A549 (cell line): Measurements from ENCODE around the gene FAM227B. TPM values are rescaled to one million over a fixed set of nuclear protein-coding genes. Genes with fewer than 3 reads are reported as not detected.
A peak's percentile ranks its signal among the peaks of the same experiment; 100 is the strongest.
"Not testable (repeated sequence)": the region's sequence is repeated elsewhere in the genome, so short reads cannot be mapped to it uniquely, and the experiment has no call there.

Experiments
- ATAC-seq, 2 experiments: fragments of 200-7000 bp in 1 of 2; fragments of >200 bp in 1 of 2; cut with Nextera tagmentation in 1 of 2; cut with Tn5 transposase in 1 of 2; 3 replicates each; pipeline versions ENCODE4 v1.8.0 to v1.9.1; 2018 to 2020; ENCODE audit warnings: mild to moderate bottlenecking in 1 of 2, moderate library complexity in 1 of 2
- CTCF ChIA-PET: fragments of 300-600 bp; sonication (Branson Sonifier 250); formaldehyde crosslinking; extraction: SDS; loops from one replicate; lab custom pipeline; 2021; ENCODE audit warnings: antibody characterized with exemption, inconsistent platforms; lab: Yijun Ruan, JAX
- POLR2A ChIA-PET: fragments of 350-600 bp; formaldehyde crosslinking; extraction: SDS; loops from one replicate; lab custom pipeline; 2021; ENCODE audit warnings: antibody characterized with exemption, inconsistent platforms; lab: Yijun Ruan, JAX
- DNase-seq, 2 experiments: peaks; one replicate each; pipeline versions ENCODE4 v3.0.0 to v3.0.0-alpha.2; 2011 to 2016; ENCODE audit warnings: low read depth in 1 of 2, low spot score in 1 of 2
- FAIRE-seq: peaks from 2 replicates; lab custom pipeline; 2011; peaks lifted over from hg19 to GRCh38; lab: Jason Lieb, UNC
- H3K27ac ChIP-seq, 2 experiments: fragments of >200 bp; sonication (Bioruptor Twin); formaldehyde crosslinking; 3 replicates each; pipeline ENCODE4 v1.5.1; 2016 to 2017
- H3K4me1 ChIP-seq: fragments of >200 bp; sonication (Bioruptor Twin); formaldehyde crosslinking; 3 replicates; pipeline ENCODE4 v1.6.1; 2016
- H3K4me2 ChIP-seq: fragments of >200 bp; sonication (Bioruptor Twin); formaldehyde crosslinking; 3 replicates; pipeline ENCODE4 v1.6.1; 2016
- H3K4me3 ChIP-seq: fragments of >200 bp; sonication (Bioruptor Twin); formaldehyde crosslinking; 3 replicates; pipeline ENCODE4 v1.5.1; 2016
- H3K9me3 ChIP-seq: fragments of >200 bp; sonication (Bioruptor Twin); formaldehyde crosslinking; 3 replicates; pipeline ENCODE4 v1.6.1; 2016
- CBX2 ChIP-seq: fragments of 200-600 bp; sonication (generic); IDR thresholded peaks from 2 replicates; pipeline ENCODE4 v1.6.1; 2016; ENCODE audit warnings: low read depth, mild to moderate bottlenecking, borderline replicate concordance
- CBX8 ChIP-seq: fragments of 200-600 bp; sonication (generic); IDR thresholded peaks from 2 replicates; pipeline ENCODE4 v1.6.1; 2016
- CEBPB ChIP-seq, 2 experiments: fragments of >200 bp in 1 of 2; sonication (Bioruptor Twin) in 1 of 2; formaldehyde crosslinking in 1 of 2; IDR thresholded peaks; 2 replicates each; pipeline ENCODE4 v1.6.1; 2012 to 2016
- EHF ChIP-seq: fragments of 250-450 bp; sonication (Bioruptor Pico); IDR thresholded peaks from 2 replicates; pipeline ENCODE4 v1.5.0; 2020; ENCODE audit warnings: mild to moderate bottlenecking
- ESRRA ChIP-seq: fragments of 150-350 bp; IDR thresholded peaks from 2 replicates; pipeline ENCODE4 v1.6.1; 2014; ENCODE audit warnings: mild to moderate bottlenecking, low read length, borderline replicate concordance
- FOSL2 ChIP-seq, 2 experiments: fragments of 450-650 bp in 1 of 2; fragments of >200 bp in 1 of 2; sonication (Bioruptor Twin) in 1 of 2; formaldehyde crosslinking; IDR thresholded peaks; 2 replicates each; pipeline versions ENCODE4 v1.5.0 to v1.6.1; 2016 to 2020; ENCODE audit warnings: mild to moderate bottlenecking in 1 of 2, moderate library complexity in 1 of 2
- GATA3 ChIP-seq: IDR thresholded peaks from 2 replicates; pipeline ENCODE4 v1.6.1; 2012; ENCODE audit warnings: borderline replicate concordance
- HEYL ChIP-seq: fragments of 250-450 bp; sonication (Bioruptor Pico); IDR thresholded peaks from 2 replicates; pipeline ENCODE4 v1.8.0; 2021; ENCODE audit warnings: mild to moderate bottlenecking, moderate library complexity
- JUN ChIP-seq, 2 experiments: fragments of >200 bp; sonication (Bioruptor Twin); formaldehyde crosslinking; IDR thresholded peaks; 2 replicates in 1 of 2; 3 replicates in 1 of 2; pipeline ENCODE4 v1.6.1; 2016 to 2017
- KDM1A ChIP-seq: fragments of 200-600 bp; sonication (generic); IDR thresholded peaks from 2 replicates; pipeline ENCODE4 v1.6.1; 2016; ENCODE audit warnings: low read depth, mild to moderate bottlenecking
- MYC ChIP-seq: IDR thresholded peaks from 2 replicates; pipeline ENCODE4 v1.6.1; 2012; ENCODE audit warnings: mild to moderate bottlenecking, inconsistent platforms, low read length, improper control_type of control experiment, borderline replicate concordance
- NPAS2 ChIP-seq: fragments of 250-450 bp; sonication (Bioruptor Pico); IDR thresholded peaks from 2 replicates; pipeline ENCODE4 v1.8.0; 2022; ENCODE audit warnings: mild to moderate bottlenecking, moderate library complexity, borderline replicate concordance
- NR3C1 ChIP-seq: fragments of >200 bp; sonication (Bioruptor Twin); formaldehyde crosslinking; IDR thresholded peaks from 3 replicates; pipeline ENCODE4 v1.6.1; 2017
- PHF8 ChIP-seq: fragments of 200-600 bp; sonication (generic); IDR thresholded peaks from 2 replicates; pipeline ENCODE4 v1.6.1; 2016; ENCODE audit warnings: low read depth, mild to moderate bottlenecking, antibody characterized with exemption, moderate library complexity, borderline replicate concordance
- RAD21 ChIP-seq, 2 experiments: fragments of >200 bp in 1 of 2; sonication (Bioruptor Twin) in 1 of 2; formaldehyde crosslinking in 1 of 2; IDR thresholded peaks in 1 of 2; conservative IDR thresholded peaks in 1 of 2; 2 replicates in 1 of 2; 3 replicates in 1 of 2; pipeline ENCODE4 v1.6.1; 2012 to 2018; ENCODE audit warnings: inconsistent platforms in 1 of 2
- RNF2 ChIP-seq: fragments of 200-600 bp; sonication (generic); IDR thresholded peaks from 2 replicates; pipeline ENCODE4 v1.6.1; 2016; ENCODE audit warnings: low read depth, mild to moderate bottlenecking, antibody characterized with exemption, moderate library complexity, borderline replicate concordance
- ZNF302 ChIP-seq: fragments of 250-450 bp; sonication (Bioruptor Pico); IDR thresholded peaks from 2 replicates; pipeline ENCODE4 v1.9.0; 2021; ENCODE audit warnings: inconsistent platforms, mild to moderate bottlenecking, moderate library complexity
- ZSCAN20 ChIP-seq: fragments of 250-450 bp; sonication (Bioruptor Pico); IDR thresholded peaks from 2 replicates; pipeline ENCODE4 v1.8.0; 2022; ENCODE audit warnings: mild to moderate bottlenecking, moderate library complexity
- WGBS: methylation state at CpG from one replicate; pipeline ENCODE4 v1.1.6; 2017; ENCODE audit errors: missing lambda C conversion rate; 5-methylcytosine and 5-hydroxymethylcytosine counted together
- polyA plus RNA-seq, 4 experiments: library from polyadenylated mRNA; depleted of rRNA in 3 of 4; stranded (reverse); fragments of >200 nt; fragmentation: RNase III in 1 of 4; extraction: RNeasy Plus Mini Kit Qiagen cat#74134 plus additional on column Dnase treatment in 1 of 4; gene quantifications; 2 replicates in 3 of 4; 3 replicates in 1 of 4; pipeline ENCODE4 v1.2.3, GENCODE V29; 2011 to 2017
- TF ChIP-seq, protein P1 (sequence below): fragments of 450-650 bp; IDR thresholded peaks from 2 replicates; pipeline ENCODE4 v1.6.1; 2014; ENCODE audit warnings: antibody characterized with exemption
- TF ChIP-seq, protein P2 (sequence below): fragments of >200 bp; sonication (Bioruptor Twin); formaldehyde crosslinking; IDR thresholded peaks from 3 replicates; pipeline ENCODE4 v1.5.1; 2016
- TF ChIP-seq, protein P3 (sequence below): fragments of 250-450 bp; sonication (Bioruptor Pico); IDR thresholded peaks from 2 replicates; pipeline ENCODE4 v1.5.0; 2020; ENCODE audit warnings: low read depth, mild to moderate bottlenecking, moderate library complexity
- TF ChIP-seq, protein P4 (sequence below): fragments of 200-600 bp; sonication (generic); IDR thresholded peaks from 2 replicates; pipeline ENCODE4 v1.6.1; 2016; ENCODE audit warnings: antibody characterized with exemption, mild to moderate bottlenecking, moderate library complexity
- TF ChIP-seq, protein P5 (sequence below): fragments of >200 bp; sonication (Bioruptor Twin); formaldehyde crosslinking; IDR thresholded peaks from 3 replicates; pipeline ENCODE4 v1.6.1; 2016
- TF ChIP-seq, protein P6 (sequence below): IDR thresholded peaks from 2 replicates; pipeline ENCODE4 v1.6.1; 2012

The FAM227B gene
- polyA plus RNA-seq, 2 of the 4 experiments (the other 2 are of a cell fraction): 1.9 to 3.7 TPM

DNA sequence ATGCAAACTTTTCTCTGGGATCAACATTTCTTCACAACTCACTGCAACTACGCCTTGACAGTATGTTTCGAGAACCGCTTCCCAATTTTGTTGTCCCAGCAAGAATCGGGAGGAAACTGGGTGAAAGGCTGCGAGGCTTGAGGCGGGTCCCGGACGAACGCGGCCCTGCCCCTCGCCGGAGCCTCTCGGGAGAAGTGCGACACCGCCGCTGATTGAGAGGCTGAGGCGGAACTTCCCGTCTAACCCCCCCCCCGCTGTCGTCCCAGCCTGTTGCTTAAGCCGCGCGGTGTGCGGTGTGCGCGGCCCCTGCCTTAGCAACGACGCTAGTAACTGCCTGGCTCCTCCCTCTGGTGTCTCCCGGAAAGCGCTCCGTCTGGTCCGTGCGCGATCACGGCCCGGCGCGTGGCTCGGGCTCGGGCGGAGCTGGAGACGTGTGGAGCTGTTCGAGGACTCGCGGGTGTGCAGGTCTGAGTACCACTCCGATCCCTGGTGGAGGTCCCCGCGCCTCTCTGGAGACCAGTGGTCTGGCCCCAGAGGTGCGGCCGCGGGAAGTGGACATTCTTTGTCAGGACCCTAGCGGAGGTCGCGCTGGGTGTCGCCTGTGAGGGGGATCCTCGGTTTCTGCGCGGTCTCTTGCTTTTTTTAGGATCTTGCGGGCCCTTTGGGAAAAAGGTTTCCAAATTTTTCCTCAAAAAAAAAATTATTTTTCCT lies at the start of gene FAM227B, which contains the start of gene DTWD1 (continued):
- no peak for TF ChIP-seq CBX8
- TF ChIP-seq, protein P1, sequence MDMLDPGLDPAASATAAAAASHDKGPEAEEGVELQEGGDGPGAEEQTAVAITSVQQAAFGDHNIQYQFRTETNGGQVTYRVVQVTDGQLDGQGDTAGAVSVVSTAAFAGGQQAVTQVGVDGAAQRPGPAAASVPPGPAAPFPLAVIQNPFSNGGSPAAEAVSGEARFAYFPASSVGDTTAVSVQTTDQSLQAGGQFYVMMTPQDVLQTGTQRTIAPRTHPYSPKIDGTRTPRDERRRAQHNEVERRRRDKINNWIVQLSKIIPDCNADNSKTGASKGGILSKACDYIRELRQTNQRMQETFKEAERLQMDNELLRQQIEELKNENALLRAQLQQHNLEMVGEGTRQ: no peak
- TF ChIP-seq MYC: peak; percentile 78; the same call in 1 of the 2 replicates
- peak; percentile 40 to 85; a peak in 3 of 4 replicates for TF ChIP-seq CEBPB (IDR thresholded peaks at IDR 0.05)
- no peak for TF ChIP-seq KDM1A
- peak; percentile 24; the same call in 1 of the 2 replicates for TF ChIP-seq GATA3
- TF ChIP-seq ZSCAN20 (CRISPR knock-in tag): no peak
- TF ChIP-seq, protein P2, sequence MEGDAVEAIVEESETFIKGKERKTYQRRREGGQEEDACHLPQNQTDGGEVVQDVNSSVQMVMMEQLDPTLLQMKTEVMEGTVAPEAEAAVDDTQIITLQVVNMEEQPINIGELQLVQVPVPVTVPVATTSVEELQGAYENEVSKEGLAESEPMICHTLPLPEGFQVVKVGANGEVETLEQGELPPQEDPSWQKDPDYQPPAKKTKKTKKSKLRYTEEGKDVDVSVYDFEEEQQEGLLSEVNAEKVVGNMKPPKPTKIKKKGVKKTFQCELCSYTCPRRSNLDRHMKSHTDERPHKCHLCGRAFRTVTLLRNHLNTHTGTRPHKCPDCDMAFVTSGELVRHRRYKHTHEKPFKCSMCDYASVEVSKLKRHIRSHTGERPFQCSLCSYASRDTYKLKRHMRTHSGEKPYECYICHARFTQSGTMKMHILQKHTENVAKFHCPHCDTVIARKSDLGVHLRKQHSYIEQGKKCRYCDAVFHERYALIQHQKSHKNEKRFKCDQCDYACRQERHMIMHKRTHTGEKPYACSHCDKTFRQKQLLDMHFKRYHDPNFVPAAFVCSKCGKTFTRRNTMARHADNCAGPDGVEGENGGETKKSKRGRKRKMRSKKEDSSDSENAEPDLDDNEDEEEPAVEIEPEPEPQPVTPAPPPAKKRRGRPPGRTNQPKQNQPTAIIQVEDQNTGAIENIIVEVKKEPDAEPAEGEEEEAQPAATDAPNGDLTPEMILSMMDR: no peak
- TF ChIP-seq, all 56 proteins: peak for 15

DNA sequence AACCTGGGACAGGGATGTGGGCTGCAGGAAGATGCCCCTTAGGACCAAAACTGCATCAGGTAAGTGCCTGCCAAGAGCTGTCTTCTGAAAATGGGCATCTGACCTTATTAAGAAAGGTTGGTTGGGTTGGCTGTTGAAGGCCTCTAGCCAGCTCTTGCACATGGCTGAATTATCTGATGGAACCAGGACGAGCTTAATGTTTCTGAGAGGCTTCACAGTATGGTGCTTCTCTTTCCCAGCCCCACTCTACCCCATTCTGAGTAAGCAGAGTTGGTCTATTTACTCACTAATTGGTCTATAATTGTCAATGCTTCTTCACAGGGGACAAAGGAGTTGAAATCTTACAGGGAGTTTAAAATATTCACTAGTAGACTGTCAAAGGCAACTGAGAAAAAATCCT lies 48.7 kb upstream of the FAM227B start:
- POLR2A ChIA-PET: no interaction called here
- CTCF ChIA-PET: no interaction called here
- H3K4me1 ChIP-seq: peaks cover 8% of the 10 kb centered on the region
- H3K27ac ChIP-seq: no peak overlapping the region
- no peak for TF ChIP-seq PHF8
- no peak for TF ChIP-seq NPAS2 (CRISPR knock-in tag)
- TF ChIP-seq, protein P3, sequence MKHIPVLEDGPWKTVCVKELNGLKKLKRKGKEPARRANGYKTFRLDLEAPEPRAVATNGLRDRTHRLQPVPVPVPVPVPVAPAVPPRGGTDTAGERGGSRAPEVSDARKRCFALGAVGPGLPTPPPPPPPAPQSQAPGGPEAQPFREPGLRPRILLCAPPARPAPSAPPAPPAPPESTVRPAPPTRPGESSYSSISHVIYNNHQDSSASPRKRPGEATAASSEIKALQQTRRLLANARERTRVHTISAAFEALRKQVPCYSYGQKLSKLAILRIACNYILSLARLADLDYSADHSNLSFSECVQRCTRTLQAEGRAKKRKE (CRISPR knock-in tag): no peak
- TF ChIP-seq, protein P4, sequence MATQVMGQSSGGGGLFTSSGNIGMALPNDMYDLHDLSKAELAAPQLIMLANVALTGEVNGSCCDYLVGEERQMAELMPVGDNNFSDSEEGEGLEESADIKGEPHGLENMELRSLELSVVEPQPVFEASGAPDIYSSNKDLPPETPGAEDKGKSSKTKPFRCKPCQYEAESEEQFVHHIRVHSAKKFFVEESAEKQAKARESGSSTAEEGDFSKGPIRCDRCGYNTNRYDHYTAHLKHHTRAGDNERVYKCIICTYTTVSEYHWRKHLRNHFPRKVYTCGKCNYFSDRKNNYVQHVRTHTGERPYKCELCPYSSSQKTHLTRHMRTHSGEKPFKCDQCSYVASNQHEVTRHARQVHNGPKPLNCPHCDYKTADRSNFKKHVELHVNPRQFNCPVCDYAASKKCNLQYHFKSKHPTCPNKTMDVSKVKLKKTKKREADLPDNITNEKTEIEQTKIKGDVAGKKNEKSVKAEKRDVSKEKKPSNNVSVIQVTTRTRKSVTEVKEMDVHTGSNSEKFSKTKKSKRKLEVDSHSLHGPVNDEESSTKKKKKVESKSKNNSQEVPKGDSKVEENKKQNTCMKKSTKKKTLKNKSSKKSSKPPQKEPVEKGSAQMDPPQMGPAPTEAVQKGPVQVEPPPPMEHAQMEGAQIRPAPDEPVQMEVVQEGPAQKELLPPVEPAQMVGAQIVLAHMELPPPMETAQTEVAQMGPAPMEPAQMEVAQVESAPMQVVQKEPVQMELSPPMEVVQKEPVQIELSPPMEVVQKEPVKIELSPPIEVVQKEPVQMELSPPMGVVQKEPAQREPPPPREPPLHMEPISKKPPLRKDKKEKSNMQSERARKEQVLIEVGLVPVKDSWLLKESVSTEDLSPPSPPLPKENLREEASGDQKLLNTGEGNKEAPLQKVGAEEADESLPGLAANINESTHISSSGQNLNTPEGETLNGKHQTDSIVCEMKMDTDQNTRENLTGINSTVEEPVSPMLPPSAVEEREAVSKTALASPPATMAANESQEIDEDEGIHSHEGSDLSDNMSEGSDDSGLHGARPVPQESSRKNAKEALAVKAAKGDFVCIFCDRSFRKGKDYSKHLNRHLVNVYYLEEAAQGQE: no peak
- TF ChIP-seq JUN (IDR thresholded peaks at IDR 0.05): no peak
- TF ChIP-seq FOSL2 (IDR thresholded peaks at IDR 0.05): no peak
- TF ChIP-seq FOSL2 (CRISPR knock-in tag; IDR thresholded peaks at IDR 0.05): no peak
- TF ChIP-seq, protein P5, sequence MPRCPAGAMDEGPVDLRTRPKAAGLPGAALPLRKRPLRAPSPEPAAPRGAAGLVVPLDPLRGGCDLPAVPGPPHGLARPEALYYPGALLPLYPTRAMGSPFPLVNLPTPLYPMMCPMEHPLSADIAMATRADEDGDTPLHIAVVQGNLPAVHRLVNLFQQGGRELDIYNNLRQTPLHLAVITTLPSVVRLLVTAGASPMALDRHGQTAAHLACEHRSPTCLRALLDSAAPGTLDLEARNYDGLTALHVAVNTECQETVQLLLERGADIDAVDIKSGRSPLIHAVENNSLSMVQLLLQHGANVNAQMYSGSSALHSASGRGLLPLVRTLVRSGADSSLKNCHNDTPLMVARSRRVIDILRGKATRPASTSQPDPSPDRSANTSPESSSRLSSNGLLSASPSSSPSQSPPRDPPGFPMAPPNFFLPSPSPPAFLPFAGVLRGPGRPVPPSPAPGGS: no peak
- no peak for TF ChIP-seq EHF (CRISPR knock-in tag)
- TF ChIP-seq RAD21 (conservative IDR thresholded peaks at IDR 0.05 in 1 of 2, IDR thresholded peaks at IDR 0.05 in 1 of 2): no peak
- TF ChIP-seq NR3C1: no peak
- no peak for TF ChIP-seq ESRRA
- TF ChIP-seq, protein P6, sequence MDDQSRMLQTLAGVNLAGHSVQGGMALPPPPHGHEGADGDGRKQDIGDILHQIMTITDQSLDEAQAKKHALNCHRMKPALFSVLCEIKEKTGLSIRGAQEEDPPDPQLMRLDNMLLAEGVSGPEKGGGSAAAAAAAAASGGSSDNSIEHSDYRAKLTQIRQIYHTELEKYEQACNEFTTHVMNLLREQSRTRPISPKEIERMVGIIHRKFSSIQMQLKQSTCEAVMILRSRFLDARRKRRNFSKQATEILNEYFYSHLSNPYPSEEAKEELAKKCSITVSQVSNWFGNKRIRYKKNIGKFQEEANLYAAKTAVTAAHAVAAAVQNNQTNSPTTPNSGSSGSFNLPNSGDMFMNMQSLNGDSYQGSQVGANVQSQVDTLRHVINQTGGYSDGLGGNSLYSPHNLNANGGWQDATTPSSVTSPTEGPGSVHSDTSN: no peak
- no peak for TF ChIP-seq HEYL
- no peak for TF ChIP-seq ZNF302 (CRISPR knock-in tag)
- TF ChIP-seq RNF2: no peak
- no peak for TF ChIP-seq CBX2
- no peak overlapping the region for H3K4me2 ChIP-seq
- ATAC-seq (no peak), FAIRE-seq (no peak), DNase-seq (no peak)
- no peaks in the 10 kb centered on the region for H3K9me3 ChIP-seq
- H3K4me3 ChIP-seq: no peak overlapping the region
- WGBS: 42% methylated on average over 1 of the region's 1 CpG

DNA sequence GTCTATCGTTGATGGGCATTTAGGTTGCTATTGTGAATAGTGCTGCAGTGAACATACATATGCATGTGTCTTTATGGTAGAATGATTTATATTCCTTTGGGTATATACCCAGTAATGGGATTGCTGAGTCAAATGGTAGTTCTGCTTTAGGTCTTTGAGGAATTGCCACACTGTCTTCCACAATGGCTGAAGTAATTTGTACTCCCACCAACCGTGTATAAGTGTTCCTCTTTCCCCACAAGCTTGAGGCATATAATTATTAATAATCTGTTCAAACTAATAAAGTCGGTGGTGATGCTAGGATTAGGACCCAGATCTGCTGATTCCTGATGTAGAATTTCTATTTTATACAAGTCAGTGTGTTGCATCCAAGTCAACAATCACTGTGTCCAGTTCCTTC lies 45.9 kb upstream of the FAM227B start:
- H3K4me1 ChIP-seq, ATAC-seq, H3K27ac ChIP-seq, H3K9me3 ChIP-seq, FAIRE-seq, DNase-seq, H3K4me3 ChIP-seq, POLR2A ChIA-PET, CTCF ChIA-PET, H3K4me2 ChIP-seq: not testable (repeated sequence)
- WGBS: 40% methylated on average over 3 of the region's 3 CpGs
